BE2C (cell line): ENCODE results near the gene ZSCAN1.

ENCODE experiments used
- DNase-seq: peaks from one replicate; pipeline ENCODE4 v3.0.0-alpha.2; 2020
- H3K27me3 ChIP-seq: fragments of 250-450 bp; sonication (Bioruptor Pico); 2 replicates; pipeline ENCODE4 v1.5.1; 2020; ENCODE audit warnings: mild to moderate bottlenecking
- H3K36me3 ChIP-seq: fragments of 250-450 bp; sonication (Bioruptor Pico); 2 replicates; pipeline ENCODE4 v1.5.1; 2020; ENCODE audit warnings: mild to moderate bottlenecking
- H3K4me1 ChIP-seq: fragments of 250-450 bp; sonication (Bioruptor Pico); 2 replicates; pipeline ENCODE4 v1.5.1; 2020
- H3K4me3 ChIP-seq: 2 replicates; pipeline ENCODE4 v1.5.1; 2011; ENCODE audit warnings: low read depth, low read length
- H3K9me3 ChIP-seq: fragments of 250-450 bp; sonication (Bioruptor Pico); 2 replicates; pipeline ENCODE4 v1.5.1; 2020
- CTCF ChIP-seq: IDR thresholded peaks from 2 replicates; pipeline ENCODE4 v1.5.1; 2012; ENCODE audit warnings: mild to moderate bottlenecking, low read depth, low read length

Gene ZSCAN1

GRCh38 chr19:58059003-58059670, 25.3 kb downstream of the ZSCAN1 start, which contains the start of gene ZNF135:
ZNF135 (plus strand) TSS chr19:58059282; CDS start chr19:58060003, 721 bp downstream.
- Histone ChIP-seq H3K36me3 (no peaks in the 10 kb centered on the region; the same call in 1 of the 2 replicates), H3K27me3 (no peaks in the 10 kb centered on the region), H3K4me1 (no peaks in the 10 kb centered on the region), H3K9me3 (peaks cover 7% of the 10 kb centered on the region), H3K4me3 (peak within 1 kb of the TSS; percentile 54)
- DNase-seq: peak; percentile 91
- TF ChIP-seq CTCF: no peak

- no peak for TF ChIP-seq CTCF
These were observed 25.9 kb downstream of the ZSCAN1 start for GRCh38 chr19:58059671-58060078.

GRCh38 chr19:58060231-58060630, 26.4 kb downstream of the ZSCAN1 start:
- H3K4me3 ChIP-seq: no peak overlapping the region
- H3K4me1 ChIP-seq: no peaks in the 10 kb centered on the region
- H3K9me3 ChIP-seq: peaks cover 5% of the 10 kb centered on the region; the same call in 1 of the 2 replicates
- no peak for DNase-seq
- no peaks in the 10 kb centered on the region; the same call in 1 of the 2 replicates for H3K36me3 ChIP-seq
- H3K27me3 ChIP-seq: no peaks in the 10 kb centered on the region
- TF ChIP-seq CTCF: no peak

More at GRCh38 chr19:58059671-58060078, 25.9 kb downstream of the ZSCAN1 start:
- DNase-seq: no peak
- Histone ChIP-seq H3K9me3 (peaks cover 7% of the 10 kb centered on the region), H3K4me3 (peak overlapping the region; percentile 54), H3K4me1 (no peaks in the 10 kb centered on the region), H3K36me3 (no peaks in the 10 kb centered on the region; the same call in 1 of the 2 replicates), H3K27me3 (no peaks in the 10 kb centered on the region)

GRCh38 chr19:58063712-58064111, 29.9 kb downstream of the ZSCAN1 start:
- no peak for DNase-seq
- no peaks in the 10 kb centered on the region for H3K27me3 ChIP-seq
- H3K36me3 ChIP-seq: no peaks in the 10 kb centered on the region; the same call in 1 of the 2 replicates
- no peak for TF ChIP-seq CTCF
- peaks cover 12% of the 10 kb centered on the region; the same call in 1 of the 2 replicates for H3K9me3 ChIP-seq
- H3K4me3 ChIP-seq: no peak overlapping the region
- H3K4me1 ChIP-seq: no peaks in the 10 kb centered on the region

GRCh38 chr19:58067240-58067912, 33.6 kb downstream of the ZSCAN1 start:
- Histone ChIP-seq H3K4me3 (no peak overlapping the region), H3K36me3 (no peaks in the 10 kb centered on the region), H3K4me1 (no peaks in the 10 kb centered on the region), H3K9me3 (peaks cover 8% of the 10 kb centered on the region), H3K27me3 (no peaks in the 10 kb centered on the region)
- no peak for DNase-seq
- no peak for TF ChIP-seq CTCF

- TF ChIP-seq CTCF: no peak
These were observed 46.0 kb downstream of the ZSCAN1 start for GRCh38 chr19:58079792-58080191.

More at GRCh38 chr19:58079792-58080191, 46.0 kb downstream of the ZSCAN1 start:
- DNase-seq: no peak
- no peaks in the 10 kb centered on the region for H3K36me3 ChIP-seq
- H3K4me1 ChIP-seq: no peaks in the 10 kb centered on the region
- no peak overlapping the region for H3K4me3 ChIP-seq
- no peaks in the 10 kb centered on the region; the same call in none of the 2 replicates for H3K9me3 ChIP-seq
- H3K27me3 ChIP-seq: no peaks in the 10 kb centered on the region
